ENCODE measurements around the gene OTOL1.

OTOL1 gene

GRCh38 chr3:161503271-161503670 lies 6.7 kb downstream of the OTOL1 start:
- H3K27ac ChIP-seq: no peak overlapping the region
- H3K4me3 ChIP-seq (ENCODE audit: low read depth in 1 of 2, low read length in 1 of 2): no peak overlapping the region
- no peaks in the 10 kb centered on the region for H3K27me3 ChIP-seq
- H3K4me1 ChIP-seq (ENCODE audit: control insufficient read depth in 1 of 2, insufficient read depth in 1 of 2, low read depth in 1 of 2, low read length in 1 of 2): no peaks in the 10 kb centered on the region
- no peaks in the 10 kb centered on the region for H3K36me3 ChIP-seq
- H3K9me3 ChIP-seq: no peaks in the 10 kb centered on the region
- no peak for TF ChIP-seq CTCF (IDR thresholded peaks at IDR 0.05)

GRCh38 chr3:161508852-161509477 lies 12.4 kb downstream of the OTOL1 start:
- Histone ChIP-seq H3K27ac (no peak overlapping the region), H3K27me3 (no peaks in the 10 kb centered on the region), H3K9me3 (no peaks in the 10 kb centered on the region), H3K4me1 (ENCODE audit: control insufficient read depth in 1 of 2, insufficient read depth in 1 of 2, low read depth in 1 of 2, low read length in 1 of 2) (no peaks in the 10 kb centered on the region), H3K36me3 (no peaks in the 10 kb centered on the region), H3K4me3 (ENCODE audit: low read depth in 1 of 2, low read length in 1 of 2) (no peak overlapping the region)
- TF ChIP-seq CTCF (IDR thresholded peaks at IDR 0.05): no peak

GRCh38 chr3:161510510-161511260 lies 14.1 kb downstream of the OTOL1 start:
- Histone ChIP-seq H3K27ac (no peak overlapping the region), H3K4me3 (ENCODE audit: low read depth in 1 of 2, low read length in 1 of 2) (no peak overlapping the region), H3K36me3 (no peaks in the 10 kb centered on the region), H3K4me1 (ENCODE audit: control insufficient read depth in 1 of 2, insufficient read depth in 1 of 2, low read depth in 1 of 2, low read length in 1 of 2) (no peaks in the 10 kb centered on the region), H3K9me3 (no peaks in the 10 kb centered on the region), H3K27me3 (no peaks in the 10 kb centered on the region)
- TF ChIP-seq CTCF (IDR thresholded peaks at IDR 0.05): no peak

- H3K27ac ChIP-seq: no peak overlapping the region
- H3K4me3 ChIP-seq (ENCODE audit: low read depth in 1 of 2, low read length in 1 of 2): no peak overlapping the region
- no peaks in the 10 kb centered on the region for H3K36me3 ChIP-seq
- no peaks in the 10 kb centered on the region for H3K4me1 ChIP-seq (ENCODE audit: control insufficient read depth in 1 of 2, insufficient read depth in 1 of 2, low read depth in 1 of 2, low read length in 1 of 2)
- H3K9me3 ChIP-seq: no peaks in the 10 kb centered on the region
- no peaks in the 10 kb centered on the region for H3K27me3 ChIP-seq
- no peak for TF ChIP-seq CTCF (IDR thresholded peaks at IDR 0.05)
These were observed 27.3 kb downstream of the OTOL1 start for GRCh38 chr3:161523916-161524315.

- no peak overlapping the region for H3K27ac ChIP-seq
- no peak overlapping the region for H3K4me3 ChIP-seq (ENCODE audit: low read depth in 1 of 2, low read length in 1 of 2)
- no peaks in the 10 kb centered on the region for H3K9me3 ChIP-seq
- no peak for TF ChIP-seq CTCF (IDR thresholded peaks at IDR 0.05)
- no peaks in the 10 kb centered on the region for H3K36me3 ChIP-seq
- H3K4me1 ChIP-seq (ENCODE audit: control insufficient read depth in 1 of 2, insufficient read depth in 1 of 2, low read depth in 1 of 2, low read length in 1 of 2): no peaks in the 10 kb centered on the region
- H3K27me3 ChIP-seq: no peaks in the 10 kb centered on the region
These were observed 35.3 kb downstream of the OTOL1 start for GRCh38 chr3:161531930-161532329.
